A549 treated with DMSO at 1 μM for 4 hours (cell line): Measurements from ENCODE around the gene BIRC3. TPM values are rescaled to one million over a fixed set of nuclear protein-coding genes. Genes with fewer than 3 reads are reported as not detected.

Source experiments
- total RNA-seq: library from RNA; stranded (reverse); fragments of 200-300 nt; extraction: Qiagen RNA extraction; gene quantifications from 5 replicates; pipeline ENCODE4 v1.2.3, GENCODE V29; 2022; ENCODE audit warnings: low read depth

The BIRC3 gene
- 28.3 to 40.2 TPM (median 32.7 TPM) in 5 replicates for total RNA-seq

DNA sequence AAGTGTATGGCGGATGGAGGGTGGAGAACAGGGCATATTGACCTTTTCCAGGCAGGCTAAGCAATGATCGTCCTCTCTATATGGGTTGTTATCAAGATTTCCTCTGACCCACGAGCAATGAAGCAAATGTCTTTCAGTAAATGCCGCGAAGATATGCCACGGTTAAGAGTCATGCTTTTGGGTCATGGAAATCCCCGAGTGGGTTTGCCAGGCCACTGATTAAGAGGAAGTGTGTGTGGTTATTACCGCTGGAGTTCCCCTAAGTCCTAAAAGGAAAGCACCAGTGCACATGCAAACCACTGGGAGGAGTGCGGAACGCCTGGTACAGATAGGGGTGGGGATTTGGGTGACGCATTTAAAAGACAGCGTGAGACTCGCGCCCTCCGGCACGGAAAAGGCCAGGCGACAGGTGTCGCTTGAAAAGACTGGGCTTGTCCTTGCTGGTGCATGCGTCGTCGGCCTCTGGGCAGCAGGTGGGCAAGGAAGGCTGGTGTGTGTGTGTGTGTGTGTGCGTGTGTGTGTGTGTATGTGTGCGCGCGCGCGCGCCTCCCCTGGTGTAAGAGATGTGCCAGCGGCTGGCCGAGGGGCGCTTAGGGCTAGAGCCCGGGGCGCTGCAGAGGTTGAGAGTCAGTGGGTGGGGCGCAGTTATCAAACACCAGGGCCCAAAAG is at the start of gene BIRC3:
BIRC3 (plus strand) TSS at position 386 of the 669 bp plus-strand sequence. CDS start 7,026 bp downstream, outside the sequence.

DNA sequence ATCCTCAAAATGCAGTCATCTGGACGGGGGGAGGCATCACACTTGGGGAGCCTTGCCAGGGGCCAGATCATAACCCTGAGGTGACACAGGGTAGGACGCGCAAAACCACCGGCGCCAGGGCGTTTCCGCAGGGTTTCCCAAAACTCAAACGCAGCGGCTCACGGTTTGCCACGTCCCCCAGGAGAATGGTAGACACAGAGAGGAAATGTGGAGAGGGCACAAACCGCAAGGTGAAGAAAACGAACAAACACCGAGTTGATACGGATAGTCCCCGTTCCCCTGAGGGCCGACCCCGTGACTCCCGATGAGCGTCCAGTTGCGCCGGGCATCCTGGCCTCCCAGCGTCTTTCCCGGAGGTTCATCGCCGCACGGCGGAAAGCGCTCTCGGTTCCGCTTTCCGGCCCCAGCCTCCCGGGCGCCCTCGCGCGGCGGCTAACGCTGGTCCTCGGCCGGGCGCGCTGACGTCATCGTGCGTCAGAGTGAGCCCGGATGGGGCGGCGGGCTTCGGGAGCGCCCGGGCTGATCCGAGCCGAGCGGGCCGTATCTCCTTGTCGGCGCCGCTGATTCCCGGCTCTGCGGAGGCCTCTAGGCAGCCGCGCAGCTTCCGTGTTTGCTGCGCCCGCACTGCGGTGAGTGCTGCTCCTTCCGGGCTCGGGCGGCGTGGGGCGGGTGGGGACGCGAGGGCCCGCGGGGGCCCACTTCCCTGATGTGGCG is 29.6 kb downstream of the BIRC3 start, which contains the start of gene BIRC2:
BIRC2 (plus strand) TSS at position 467 of the 714 bp plus-strand sequence. CDS start 2,641 bp downstream, outside the sequence.

Other genes with a start within 250 kb of the BIRC3 start
- 44.2 to 62.3 TPM (median 57.9 TPM) in 5 replicates for gene YAP1, start 207.0 kb upstream of the BIRC3 start, total RNA-seq
- 30.2 to 38.6 TPM (median 33.0 TPM) in 5 replicates for gene BIRC2, start 29.7 kb downstream of the BIRC3 start, total RNA-seq
- 153 to 200 TPM (median 193 TPM) in 5 replicates for gene TMEM123, start 135.3 kb downstream of the BIRC3 start, total RNA-seq
- gene MMP7, start 213.3 kb downstream of the BIRC3 start, total RNA-seq, result 22.9 to 34.4 TPM (median 26.2 TPM) in 5 replicates